Naive thymus-derived CD8-positive, alpha-beta T cell (primary cell): ENCODE results near the gene FAM186B. TPM values are rescaled to one million over a fixed set of nuclear protein-coding genes. Genes with fewer than 3 reads are reported as not detected.

Experiments
- ATAC-seq, 2 donors: fragments of 150-1000 bp; cut with Tn5 transposase in 1 of 2; sonication (Bioruptor Pico), chemical (Tn5 transposase) in 1 of 2; 1 replicate in 1 of 2; 2 replicates in 1 of 2; pipeline ENCODE4 v1.10.0; 2021; ENCODE audit warnings: mild to moderate bottlenecking in 2 of 2, moderate library complexity in 2 of 2
- POLR2A ChIA-PET: fragments of 350-600 bp; sonication (Branson Sonifier 250); formaldehyde crosslinking; loops from one replicate; lab custom pipeline; 2021; ENCODE audit warnings: antibody characterized with exemption; lab: Charles Lee
- DNase-seq, 10 donors: peaks; one replicate each; pipeline versions ENCODE4 v3.0.0 to v3.0.0-alpha.2; 2020 to 2022
- H3K27ac Mint-ChIP-seq, 10 donors: one replicate each; pipeline ENCODE4 v1.8.0; 2020 to 2022; ENCODE audit warnings: mild to moderate bottlenecking in 10 of 10, mixed read lengths in 10 of 10, moderate library complexity in 4 of 10, inconsistent platforms in 1 of 10
- H3K27me3 Mint-ChIP-seq, 5 donors: one replicate each; pipeline ENCODE4 v1.8.0; 2021 to 2022; ENCODE audit warnings: mixed read lengths in 5 of 5
- H3K36me3 Mint-ChIP-seq, 3 donors: one replicate each; pipeline ENCODE4 v1.8.0; 2020 to 2022; ENCODE audit warnings: mixed read lengths in 3 of 3, mild to moderate bottlenecking in 2 of 3, inconsistent platforms in 1 of 3
- H3K4me1 Mint-ChIP-seq, 4 donors: one replicate each; pipeline ENCODE4 v1.8.0; 2021 to 2022; ENCODE audit warnings: mixed read lengths in 4 of 4
- H3K4me3 Mint-ChIP-seq, 10 donors: one replicate each; pipeline ENCODE4 v1.8.0; 2020 to 2022; ENCODE audit warnings: mild to moderate bottlenecking in 10 of 10, mixed read lengths in 10 of 10, moderate library complexity in 6 of 10, inconsistent platforms in 1 of 10
- H3K9me3 Mint-ChIP-seq, 9 donors: one replicate each; pipeline ENCODE4 v1.8.0; 2020 to 2022; ENCODE audit warnings: mixed read lengths in 9 of 9, mild to moderate bottlenecking in 3 of 9, inconsistent platforms in 1 of 9, moderate library complexity in 1 of 9
- polyA plus RNA-seq, 3 donors: library from polyadenylated mRNA; unstranded; fragments of 300-500 nt; fragmentation: Illumina TruSeq; gene quantifications; one replicate each; pipeline ENCODE4 v1.2.3, GENCODE V29; 2021
- total RNA-seq, 8 experiments: library from RNA in 2 of 8; stranded (reverse) in 2 of 8; gene quantifications; one replicate each; pipeline ENCODE4 v1.2.3 and lab custom pipeline; 2021 to 2026

FAM186B gene
- total and polyA plus RNA-seq, 5 experiments from 2014 or later, result 0.14 to 0.33 (median 0.31) TPM; not detected in 2

DNA sequence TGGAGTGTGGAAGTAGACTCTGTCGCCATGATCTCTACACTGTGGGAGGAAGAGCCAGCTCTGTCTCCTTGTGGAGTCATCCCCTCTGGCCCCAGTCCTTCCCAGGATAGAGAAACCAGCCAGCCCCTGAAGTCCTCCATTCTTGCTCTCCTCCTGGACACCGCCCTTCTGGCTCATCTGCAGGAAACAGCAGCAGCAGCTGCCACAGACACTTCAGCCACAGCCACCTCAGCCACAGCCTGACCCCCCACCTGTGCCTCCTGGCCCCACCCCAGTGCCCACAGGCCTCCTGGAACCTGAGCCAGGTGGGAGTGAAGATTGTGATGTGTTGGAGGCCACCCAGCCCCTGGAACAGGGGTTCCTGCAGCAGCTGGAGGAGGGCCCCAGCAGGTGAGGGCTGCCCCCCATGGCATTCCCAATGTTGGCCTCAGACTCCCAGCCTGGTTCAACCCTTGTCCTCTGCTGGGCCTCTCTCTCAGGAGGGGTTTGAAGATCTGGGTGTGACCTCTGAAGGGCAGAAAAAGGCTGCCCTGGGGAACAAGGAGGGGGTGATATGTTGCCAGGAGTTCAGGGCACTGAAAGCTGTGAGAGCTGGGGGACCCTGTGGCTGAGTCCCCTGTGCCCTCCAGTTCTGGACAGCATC lies 28.4 kb upstream of the FAM186B start:
- H3K4me3 Mint-ChIP-seq, result no peak overlapping the region
- peak overlapping the region in 2 of 10 donors; percentile 25 to 56 for H3K27ac Mint-ChIP-seq
- DNase-seq (no peak), ATAC-seq (no peak)
- H3K9me3 Mint-ChIP-seq, result no peaks in the 10 kb centered on the region
- H3K27me3 Mint-ChIP-seq, result no peaks in the 10 kb centered on the region
- H3K4me1 Mint-ChIP-seq, result peaks cover 18 to 29% (median 23%) of the 10 kb centered on the region in 4 donors
- POLR2A ChIA-PET, result interaction anchor here (0.9 to 2.8 kb wide), 3 partner anchors 11 to 80 kb away, joined by 3 to 10 read pairs (median 3); partner anchors contain the start of gene PRPF40B
- H3K36me3 Mint-ChIP-seq, result no peaks in the 10 kb centered on the region

DNA sequence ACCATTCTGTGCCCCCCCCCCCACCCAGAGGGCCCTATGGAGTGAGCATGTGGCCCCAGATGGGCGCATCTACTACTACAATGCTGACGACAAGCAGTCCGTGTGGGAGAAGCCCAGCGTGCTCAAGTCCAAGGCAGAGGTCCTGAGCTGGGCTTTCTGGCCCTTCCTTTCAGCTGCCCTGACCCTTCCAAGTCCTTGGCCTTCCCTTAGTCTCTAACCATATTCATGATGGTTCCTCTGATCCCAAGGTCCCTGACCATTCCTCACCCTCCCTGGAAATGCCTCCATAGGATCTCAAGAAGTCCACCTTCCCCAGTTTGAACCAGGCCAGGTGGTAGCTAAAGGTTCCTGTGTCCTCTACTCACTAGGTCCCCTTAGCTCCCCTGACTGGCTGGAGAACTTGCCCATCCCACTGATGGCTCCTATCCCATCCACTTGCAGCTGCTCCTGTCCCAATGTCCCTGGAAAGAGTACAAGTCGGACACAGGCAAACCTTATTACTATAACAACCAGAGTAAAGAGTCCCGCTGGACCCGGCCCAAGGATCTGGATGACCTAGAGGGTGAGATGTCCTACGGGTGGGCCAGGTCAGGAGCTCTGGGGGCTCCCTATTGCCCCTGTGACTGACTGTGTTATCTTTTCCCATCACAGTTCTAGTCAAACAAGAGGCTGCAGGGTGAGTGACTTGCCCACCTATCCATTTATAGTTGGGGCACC lies 27.7 kb upstream of the FAM186B start:
- H3K4me3 Mint-ChIP-seq, result no peak overlapping the region
- POLR2A ChIA-PET, result interaction anchor here (2.8 kb wide), 1 partner anchor 10 kb away, joined by 10 read pairs; the partner anchor contains the start of gene PRPF40B
- H3K27ac Mint-ChIP-seq, result peak overlapping the region in 2 of 10 donors; percentile 43 to 48

DNA sequence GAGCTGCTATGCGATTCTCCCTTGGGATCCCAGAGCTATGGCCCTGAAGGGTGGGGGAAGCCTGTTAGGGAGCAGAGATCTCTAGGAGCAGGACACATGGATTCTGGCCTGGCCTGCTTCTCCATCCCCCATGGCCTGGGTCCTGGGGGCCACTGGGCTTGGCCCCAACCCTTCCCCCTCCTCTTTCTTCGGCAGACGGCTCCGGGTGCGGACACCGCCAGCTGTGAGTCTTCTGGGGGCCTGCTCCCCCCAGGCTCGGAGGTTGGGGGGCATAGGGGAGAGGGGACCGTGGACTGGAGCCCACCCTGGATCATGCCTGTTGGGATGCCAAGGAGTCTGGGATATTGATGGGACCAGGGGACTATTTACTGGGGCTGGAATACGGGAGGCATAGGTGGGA lies 27.0 kb upstream of the FAM186B start:
- Mint-ChIP-seq H3K27ac (no peak overlapping the region), H3K36me3 (no peaks in the 10 kb centered on the region), H3K4me3 (no peak overlapping the region), H3K9me3 (no peaks in the 10 kb centered on the region), H3K4me1 (peaks cover 14 to 20% (median 18%) of the 10 kb centered on the region in 4 donors), H3K27me3 (no peaks in the 10 kb centered on the region)
- DNase-seq (no peak), ATAC-seq (no peak)
- POLR2A ChIA-PET, result interaction anchor here (2.8 kb wide), 1 partner anchor 9 kb away, joined by 10 read pairs; the partner anchor contains the start of gene PRPF40B

More for the DNA sequence above, 27.7 kb upstream of the FAM186B start:
- Mint-ChIP-seq H3K36me3 (no peaks in the 10 kb centered on the region), H3K27me3 (no peaks in the 10 kb centered on the region), H3K4me1 (peaks cover 18 to 28% (median 21%) of the 10 kb centered on the region in 4 donors), H3K9me3 (no peaks in the 10 kb centered on the region)
- DNase-seq, result no peak
- ATAC-seq, result no peak

DNA sequence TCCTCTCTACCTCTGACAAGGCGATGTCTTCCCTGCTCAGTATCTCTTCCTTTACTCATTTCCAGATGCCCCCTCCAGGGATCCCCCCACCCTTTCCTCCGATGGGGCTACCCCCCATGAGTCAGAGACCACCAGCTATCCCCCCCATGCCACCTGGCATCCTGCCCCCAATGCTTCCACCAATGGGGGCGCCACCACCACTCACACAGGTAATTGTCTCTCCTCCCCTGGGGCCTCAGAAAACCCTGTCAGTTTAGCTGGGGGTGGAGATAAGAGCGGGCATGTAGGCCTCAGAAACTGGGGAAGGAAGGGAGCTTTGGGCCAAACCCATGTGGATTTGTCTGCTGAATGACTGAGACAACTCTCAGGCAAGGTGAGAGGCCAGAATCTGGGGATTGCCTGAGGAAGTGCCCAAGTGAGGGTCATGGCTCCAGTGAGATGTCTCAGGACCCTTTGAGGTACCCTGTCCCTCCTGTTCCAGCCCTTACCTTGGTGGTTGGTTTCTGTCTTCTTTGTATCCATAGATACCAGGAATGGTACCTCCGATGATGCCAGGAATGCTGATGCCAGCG lies 26.0 kb upstream of the FAM186B start:
- Mint-ChIP-seq H3K4me3 (no peak overlapping the region), H3K27ac (peak overlapping the region in 1 of 10 donors; percentile 11), H3K27me3 (no peaks in the 10 kb centered on the region), H3K36me3 (no peaks in the 10 kb centered on the region), H3K4me1 (peaks cover 5 to 11% (median 8%) of the 10 kb centered on the region in 4 donors), H3K9me3 (no peaks in the 10 kb centered on the region)
- ATAC-seq, result no peak
- DNase-seq, result no peak
- POLR2A ChIA-PET, result no interaction called here

DNA sequence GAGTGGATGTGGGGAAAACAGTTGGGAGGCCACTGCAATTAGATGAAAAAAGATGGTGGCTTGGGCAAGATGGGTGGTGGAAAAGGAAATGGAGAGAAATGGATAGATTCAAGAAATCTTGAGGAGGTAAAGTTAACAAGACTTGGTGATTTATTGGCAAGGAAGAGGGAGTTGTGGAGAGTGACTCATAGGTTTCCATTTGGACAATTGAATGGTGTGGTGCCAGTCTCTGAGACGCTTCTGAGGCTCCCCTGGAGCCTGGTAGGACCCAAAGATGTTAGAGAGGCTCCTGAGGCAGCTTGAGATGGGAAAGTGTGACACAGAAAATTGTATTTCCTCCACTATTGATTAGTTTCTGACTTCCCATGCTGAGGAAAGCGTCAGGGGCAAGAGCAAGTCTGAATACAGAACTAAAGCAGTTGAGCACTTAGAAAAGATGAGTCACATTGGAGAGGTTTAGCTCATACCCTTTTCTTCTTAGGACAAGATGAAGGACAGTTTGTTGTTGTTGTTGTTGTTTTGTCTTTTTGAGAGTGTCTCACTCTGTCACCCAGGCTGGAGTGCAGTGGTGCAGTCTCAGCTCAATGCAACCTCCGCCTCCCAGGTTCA lies 22.4 kb upstream of the FAM186B start:
- H3K9me3 Mint-ChIP-seq, result no peaks in the 10 kb centered on the region
- H3K4me1 Mint-ChIP-seq, result peaks cover 6 to 11% (median 10%) of the 10 kb centered on the region in 4 donors
- no peaks in the 10 kb centered on the region for H3K36me3 Mint-ChIP-seq
- DNase-seq (no peak), ATAC-seq (no peak)
- no peak overlapping the region for H3K27ac Mint-ChIP-seq
- no peaks in the 10 kb centered on the region for H3K27me3 Mint-ChIP-seq
- POLR2A ChIA-PET, result no interaction called here
- H3K4me3 Mint-ChIP-seq, result no peak overlapping the region

DNA sequence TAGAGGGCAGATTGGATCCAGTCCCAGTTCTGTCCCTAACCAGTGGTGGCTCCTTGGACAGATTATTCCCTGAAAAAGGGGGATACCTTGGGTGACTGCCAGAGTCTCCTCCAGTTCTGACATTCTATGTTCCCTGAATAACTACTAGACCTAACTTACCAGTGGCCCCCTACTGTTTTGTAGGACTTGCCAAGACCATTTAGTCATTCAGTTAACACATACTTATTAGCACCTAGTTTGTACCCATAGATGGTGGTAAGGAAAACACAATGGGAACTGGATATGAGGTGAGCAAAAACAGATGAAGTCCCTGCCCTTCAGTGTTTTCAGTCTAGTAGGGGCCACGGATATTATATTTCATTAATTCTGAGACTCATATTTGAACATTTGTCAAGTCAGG lies 21.4 kb upstream of the FAM186B start:
- Mint-ChIP-seq H3K36me3 (no peaks in the 10 kb centered on the region), H3K4me3 (no peak overlapping the region), H3K4me1 (peaks cover 11 to 20% (median 13%) of the 10 kb centered on the region in 4 donors), H3K9me3 (no peaks in the 10 kb centered on the region), H3K27me3 (no peaks in the 10 kb centered on the region), H3K27ac (no peak overlapping the region)
- ATAC-seq (no peak), DNase-seq (no peak)
- POLR2A ChIA-PET, result no interaction called here

DNA sequence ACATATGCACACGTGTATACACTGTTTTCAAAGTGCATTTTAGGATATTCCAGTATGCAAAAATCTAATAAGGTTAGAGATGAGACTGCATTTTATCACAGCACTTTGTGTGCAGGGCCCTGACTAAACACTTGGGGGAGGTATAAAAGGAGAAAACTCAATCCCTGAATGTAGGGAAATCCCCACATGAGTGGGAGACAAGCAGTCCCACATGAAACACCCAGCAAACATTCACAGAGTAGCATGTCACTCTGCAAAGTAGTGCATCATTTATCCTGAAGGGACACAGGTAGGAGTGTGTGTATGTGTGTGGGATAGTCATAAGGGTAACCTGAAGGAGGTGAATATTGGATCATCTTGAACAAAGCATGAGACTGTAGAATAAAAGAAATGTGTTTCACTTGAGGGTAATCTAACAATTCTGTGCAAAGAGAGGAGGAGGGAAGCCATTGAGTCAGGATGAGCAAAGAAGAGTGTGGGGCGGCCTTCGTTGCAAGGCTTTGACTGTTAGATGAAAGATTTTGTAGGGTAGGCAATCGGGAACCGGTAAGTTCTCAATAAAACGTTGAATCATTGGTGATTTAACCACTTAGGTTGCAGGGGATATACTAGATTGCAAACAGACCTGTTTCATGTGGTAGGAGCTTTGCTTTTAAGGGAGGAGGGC lies 20.9 kb upstream of the FAM186B start:
- Mint-ChIP-seq H3K27me3 (no peaks in the 10 kb centered on the region), H3K4me3 (no peak overlapping the region), H3K9me3 (no peaks in the 10 kb centered on the region), H3K4me1 (peaks cover 12 to 25% (median 18%) of the 10 kb centered on the region in 4 donors), H3K27ac (no peak overlapping the region), H3K36me3 (no peaks in the 10 kb centered on the region)
- POLR2A ChIA-PET, result interaction anchor here (0.6 kb wide), 2 partner anchors 19 to 110 kb away, joined by 3 to 6 read pairs; no protein-coding TSS in a partner anchor
- DNase-seq, result peak in 3 of 10 donors; percentile 14 to 36 (median 29)
- ATAC-seq, result peak; percentile 15 to 19

DNA sequence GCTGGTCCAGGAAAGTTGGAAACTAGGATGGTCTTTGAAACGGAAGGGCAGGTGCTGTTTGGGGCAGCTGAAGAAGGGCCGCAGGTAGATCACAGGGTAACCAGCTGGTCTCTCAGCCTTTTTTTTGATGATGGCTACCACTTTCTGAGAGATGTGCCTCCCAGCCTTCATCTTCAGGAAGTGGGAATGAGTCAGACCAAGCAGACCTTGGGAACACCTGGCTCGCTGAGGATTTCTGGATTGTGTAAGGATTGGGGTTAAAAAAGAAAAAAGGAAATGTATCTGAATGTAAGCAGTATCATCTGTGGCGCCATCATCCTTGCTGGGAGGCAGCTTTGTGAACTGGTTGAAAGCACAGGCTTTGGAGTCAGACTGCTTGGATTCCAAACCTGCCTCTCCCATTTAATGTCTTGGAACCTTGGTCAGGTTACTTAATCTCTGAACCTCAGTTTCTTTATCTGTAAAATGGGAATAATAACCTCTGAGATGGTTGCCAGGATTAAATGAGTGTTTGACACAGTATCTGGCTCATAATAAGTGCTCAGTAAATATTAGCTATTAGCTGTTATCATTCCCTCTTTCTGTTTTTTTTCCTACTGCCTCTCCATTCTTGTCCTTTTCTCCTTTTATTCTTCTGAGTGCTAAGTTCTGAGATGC lies 19.6 kb upstream of the FAM186B start:
- ATAC-seq, result no peak
- Mint-ChIP-seq H3K27ac (peak overlapping the region in 8 of 10 donors; percentile 4 to 84 (median 66)), H3K4me1 (peaks cover 14 to 31% (median 23%) of the 10 kb centered on the region in 4 donors), H3K36me3 (no peaks in the 10 kb centered on the region), H3K4me3 (peak overlapping the region in 8 of 10 donors; percentile 12 to 64 (median 36)), H3K27me3 (no peaks in the 10 kb centered on the region), H3K9me3 (no peaks in the 10 kb centered on the region)
- DNase-seq, result no peak
- POLR2A ChIA-PET, result interaction anchor here (0.6 to 1.7 kb wide), 5 partner anchors 46 to 427 kb away, joined by 3 to 4 read pairs (median 3); partner anchors contain the start of gene MCRS1

DNA sequence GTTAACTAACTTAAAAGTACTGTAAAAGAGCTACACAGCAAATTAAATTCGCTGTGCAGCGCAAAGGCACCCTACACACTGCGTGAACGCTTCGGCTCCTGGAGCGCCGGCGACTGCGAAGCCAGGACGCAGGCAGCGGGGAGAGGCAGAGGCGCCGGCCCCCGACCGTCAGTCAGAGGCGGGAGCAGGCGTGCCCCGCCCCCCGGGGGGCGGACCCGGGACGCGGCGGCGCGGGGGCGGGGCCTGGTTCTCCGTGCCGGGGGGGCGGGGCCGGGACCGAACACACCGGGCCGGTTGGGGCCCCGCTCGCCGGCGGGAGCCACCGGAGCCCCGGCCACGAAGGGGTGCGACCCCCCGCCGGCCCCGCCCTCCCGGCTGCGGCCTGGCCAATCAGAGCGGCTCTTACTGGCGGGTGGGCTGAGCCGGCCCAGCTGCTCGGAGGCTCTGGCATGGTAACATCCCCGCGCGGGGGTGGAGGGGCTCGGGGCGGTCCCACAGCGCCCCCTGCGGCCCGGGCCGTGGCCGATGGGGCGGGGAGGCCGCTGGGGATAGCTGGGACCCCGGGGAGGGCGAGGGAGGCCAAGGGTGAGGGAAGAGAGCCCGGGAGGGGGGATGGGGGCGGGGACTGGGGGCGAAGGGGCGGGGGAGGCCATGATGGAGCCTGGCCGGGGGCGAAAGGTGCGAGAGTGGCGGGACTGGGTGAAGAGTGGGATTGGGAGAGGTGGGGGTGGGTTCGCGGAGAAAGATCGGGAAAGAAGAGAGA lies 17.9 kb upstream of the FAM186B start, which contains the start of gene PRPF40B:
Gene PRPF40B (plus strand): TSS at position 420 of the 763 bp plus-strand sequence. CDS start 30 bp downstream, at position 450.
- Mint-ChIP-seq H3K27ac (peak within 1 kb of the TSS; percentile 41 to 97 (median 92)), H3K27me3 (peaks cover 0 to 7% (median 0%) of the 10 kb centered on the region in 5 donors), H3K4me1 (peaks cover 10 to 31% (median 23%) of the 10 kb centered on the region in 4 donors), H3K4me3 (peak within 1 kb of the TSS; percentile 82 to 94 (median 91)), H3K36me3 (no peaks in the 10 kb centered on the region), H3K9me3 (no peaks in the 10 kb centered on the region)
- DNase-seq (peak; percentile 80 to 93 (median 88)), ATAC-seq (peak; percentile 80 to 82)
- POLR2A ChIA-PET, result interaction anchor here (0.5 to 2.2 kb wide), 17 partner anchors 9 to 543 kb away, joined by 3 to 16 read pairs (median 5); partner anchors contain the start of genes BCDIN3D, MCRS1, NCKAP5L and SPATS2

DNA sequence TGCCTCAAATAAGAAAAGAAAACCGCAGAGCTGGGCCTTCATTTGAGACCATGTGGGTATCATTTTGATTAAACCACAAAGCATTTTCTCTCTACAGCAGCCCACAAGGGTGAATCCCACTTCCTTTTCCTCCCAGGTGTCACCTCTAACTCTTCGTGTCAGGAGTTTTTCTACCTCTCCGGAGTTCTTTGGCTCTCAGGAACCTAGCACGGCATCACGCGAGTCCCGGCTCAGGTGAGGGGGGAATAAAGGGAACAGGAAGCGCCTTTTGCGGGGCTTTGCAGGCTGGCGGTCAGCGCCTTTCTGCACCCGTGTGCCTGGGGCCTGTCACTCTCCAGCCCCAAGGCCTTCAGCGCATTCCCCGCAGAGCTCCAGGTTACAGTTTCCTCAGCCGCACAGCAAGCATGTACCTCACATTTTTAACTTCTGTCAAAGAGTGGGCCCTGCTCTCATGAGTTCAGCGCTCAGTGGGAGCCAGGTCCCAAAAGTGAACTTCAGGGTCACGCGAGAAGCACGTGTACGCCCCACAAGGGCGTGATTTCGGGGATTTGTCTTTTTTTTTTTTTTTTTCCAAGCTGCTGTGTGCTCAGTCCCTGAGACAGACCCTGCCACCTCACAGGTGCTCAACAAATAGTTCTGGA lies 17.2 kb upstream of the FAM186B start:
- no peaks in the 10 kb centered on the region for H3K9me3 Mint-ChIP-seq
- peaks cover 10 to 31% (median 23%) of the 10 kb centered on the region in 4 donors for H3K4me1 Mint-ChIP-seq
- no peaks in the 10 kb centered on the region for H3K36me3 Mint-ChIP-seq
- peak overlapping the region; percentile 82 to 94 (median 91) for H3K4me3 Mint-ChIP-seq
- H3K27ac Mint-ChIP-seq, result peak overlapping the region in 9 of 10 donors; percentile 90 to 97 (median 92)
- DNase-seq (peak in 9 of 10 donors; percentile 19 to 74 (median 55)), ATAC-seq (peak; percentile 47 to 49)
- H3K27me3 Mint-ChIP-seq, result peaks cover 0 to 7% (median 0%) of the 10 kb centered on the region in 5 donors
- POLR2A ChIA-PET, result interaction anchor here (0.5 to 2.2 kb wide), 20 partner anchors 9 to 544 kb away, joined by 3 to 16 read pairs (median 4); partner anchors contain the start of genes BCDIN3D, MCRS1, NCKAP5L and SPATS2
